BE2C (cell line): ENCODE measurements around the gene LRRC8B.

Experiments
- DNase-seq: peaks from one replicate; pipeline ENCODE4 v3.0.0-alpha.2; 2020
- H3K27me3 ChIP-seq: fragments of 250-450 bp; sonication (Bioruptor Pico); 2 replicates; pipeline ENCODE4 v1.5.1; 2020; ENCODE audit warnings: mild to moderate bottlenecking
- H3K36me3 ChIP-seq: fragments of 250-450 bp; sonication (Bioruptor Pico); 2 replicates; pipeline ENCODE4 v1.5.1; 2020; ENCODE audit warnings: mild to moderate bottlenecking
- H3K4me1 ChIP-seq: fragments of 250-450 bp; sonication (Bioruptor Pico); 2 replicates; pipeline ENCODE4 v1.5.1; 2020
- H3K4me3 ChIP-seq: 2 replicates; pipeline ENCODE4 v1.5.1; 2011; ENCODE audit warnings: low read depth, low read length
- H3K9me3 ChIP-seq: fragments of 250-450 bp; sonication (Bioruptor Pico); 2 replicates; pipeline ENCODE4 v1.5.1; 2020
- TF ChIP-seq, protein P1 (sequence below): IDR thresholded peaks from 2 replicates; pipeline ENCODE4 v1.5.1; 2012; ENCODE audit warnings: mild to moderate bottlenecking, low read depth, low read length

The LRRC8B gene

DNA sequence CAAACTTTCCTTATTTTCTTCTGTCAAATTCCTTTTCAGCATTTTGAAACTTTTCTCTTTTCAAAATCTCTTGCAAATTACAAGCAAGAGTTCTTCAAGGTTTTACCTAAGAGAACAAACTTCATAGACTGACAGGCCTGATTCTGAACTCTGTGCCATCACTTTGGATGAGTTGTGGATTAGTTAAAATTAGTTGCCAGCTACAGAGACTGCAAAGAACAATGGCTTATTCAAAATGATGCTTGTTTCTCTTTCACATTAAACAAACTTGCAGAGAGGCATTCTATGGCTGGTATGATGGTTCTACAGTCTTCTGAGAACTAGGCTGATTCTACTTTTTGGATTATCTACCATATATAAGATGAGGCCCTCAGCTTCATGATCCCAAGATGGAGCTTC, 3.8 kb downstream of the LRRC8B start:
- no peak for DNase-seq
- Histone ChIP-seq H3K4me1 (no peaks in the 10 kb centered on the region), H3K4me3 (no peak overlapping the region), H3K27me3 (no peaks in the 10 kb centered on the region), H3K36me3 (no peaks in the 10 kb centered on the region), H3K9me3 (no peaks in the 10 kb centered on the region)
- TF ChIP-seq, protein P1, sequence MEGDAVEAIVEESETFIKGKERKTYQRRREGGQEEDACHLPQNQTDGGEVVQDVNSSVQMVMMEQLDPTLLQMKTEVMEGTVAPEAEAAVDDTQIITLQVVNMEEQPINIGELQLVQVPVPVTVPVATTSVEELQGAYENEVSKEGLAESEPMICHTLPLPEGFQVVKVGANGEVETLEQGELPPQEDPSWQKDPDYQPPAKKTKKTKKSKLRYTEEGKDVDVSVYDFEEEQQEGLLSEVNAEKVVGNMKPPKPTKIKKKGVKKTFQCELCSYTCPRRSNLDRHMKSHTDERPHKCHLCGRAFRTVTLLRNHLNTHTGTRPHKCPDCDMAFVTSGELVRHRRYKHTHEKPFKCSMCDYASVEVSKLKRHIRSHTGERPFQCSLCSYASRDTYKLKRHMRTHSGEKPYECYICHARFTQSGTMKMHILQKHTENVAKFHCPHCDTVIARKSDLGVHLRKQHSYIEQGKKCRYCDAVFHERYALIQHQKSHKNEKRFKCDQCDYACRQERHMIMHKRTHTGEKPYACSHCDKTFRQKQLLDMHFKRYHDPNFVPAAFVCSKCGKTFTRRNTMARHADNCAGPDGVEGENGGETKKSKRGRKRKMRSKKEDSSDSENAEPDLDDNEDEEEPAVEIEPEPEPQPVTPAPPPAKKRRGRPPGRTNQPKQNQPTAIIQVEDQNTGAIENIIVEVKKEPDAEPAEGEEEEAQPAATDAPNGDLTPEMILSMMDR = no peak

DNA sequence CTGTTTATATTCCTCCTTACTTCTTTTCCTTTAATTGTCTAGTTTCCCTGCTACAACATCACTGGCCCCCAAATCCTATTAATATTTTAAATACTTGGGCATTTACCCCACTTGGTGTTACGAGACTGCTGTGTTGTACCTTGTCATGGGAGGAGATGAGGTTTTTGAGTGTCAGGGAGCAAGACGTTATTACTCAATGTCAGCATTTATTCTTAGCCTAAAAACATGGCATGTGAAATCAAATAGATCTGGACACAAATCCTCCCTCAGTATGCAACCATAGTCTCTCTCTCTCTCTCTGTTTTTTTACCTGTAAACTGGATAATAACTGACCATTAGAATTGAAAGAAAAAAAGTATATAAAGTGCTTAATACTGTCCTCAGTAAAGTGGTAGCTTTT, 4.6 kb downstream of the LRRC8B start:
- no peaks in the 10 kb centered on the region for H3K27me3 ChIP-seq
- H3K36me3 ChIP-seq = no peaks in the 10 kb centered on the region
- H3K4me1 ChIP-seq = no peaks in the 10 kb centered on the region
- no peak overlapping the region for H3K4me3 ChIP-seq
- TF ChIP-seq, protein P1 = no peak
- no peak for DNase-seq
- no peaks in the 10 kb centered on the region for H3K9me3 ChIP-seq

DNA sequence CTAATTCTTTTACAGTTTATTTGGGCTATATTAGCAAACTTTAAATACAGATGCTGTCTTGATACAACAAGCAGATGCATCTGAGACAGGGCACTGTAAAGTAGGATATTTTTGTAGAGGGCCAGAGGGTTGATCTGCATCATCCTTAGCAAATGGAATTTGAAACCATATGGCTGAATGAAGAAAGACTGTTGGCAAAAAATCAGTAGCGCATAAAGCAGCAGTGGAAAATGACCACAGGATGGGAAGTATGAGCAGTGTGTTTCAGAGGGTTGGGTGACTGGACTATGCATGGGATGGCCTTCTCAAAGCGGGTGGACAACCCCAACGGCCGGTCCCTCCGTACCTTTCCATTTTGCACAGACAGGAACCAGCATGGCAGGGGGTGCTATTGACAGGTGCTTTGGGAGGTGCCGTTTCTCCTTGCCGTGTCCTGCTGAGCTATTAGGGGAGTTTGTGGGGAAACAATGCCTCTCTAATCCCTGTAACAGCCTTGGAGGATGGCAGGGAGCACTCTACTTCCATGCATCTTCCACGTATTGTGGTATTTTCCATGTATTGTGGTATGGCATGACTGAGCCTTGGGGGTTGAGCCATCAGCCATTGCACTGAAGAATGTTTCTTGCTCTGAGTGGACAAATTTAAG, 5.9 kb downstream of the LRRC8B start:
- Histone ChIP-seq H3K4me1 (no peaks in the 10 kb centered on the region), H3K27me3 (no peaks in the 10 kb centered on the region), H3K9me3 (no peaks in the 10 kb centered on the region), H3K36me3 (no peaks in the 10 kb centered on the region), H3K4me3 (no peak overlapping the region)
- DNase-seq = no peak
- TF ChIP-seq, protein P1 = no peak

DNA sequence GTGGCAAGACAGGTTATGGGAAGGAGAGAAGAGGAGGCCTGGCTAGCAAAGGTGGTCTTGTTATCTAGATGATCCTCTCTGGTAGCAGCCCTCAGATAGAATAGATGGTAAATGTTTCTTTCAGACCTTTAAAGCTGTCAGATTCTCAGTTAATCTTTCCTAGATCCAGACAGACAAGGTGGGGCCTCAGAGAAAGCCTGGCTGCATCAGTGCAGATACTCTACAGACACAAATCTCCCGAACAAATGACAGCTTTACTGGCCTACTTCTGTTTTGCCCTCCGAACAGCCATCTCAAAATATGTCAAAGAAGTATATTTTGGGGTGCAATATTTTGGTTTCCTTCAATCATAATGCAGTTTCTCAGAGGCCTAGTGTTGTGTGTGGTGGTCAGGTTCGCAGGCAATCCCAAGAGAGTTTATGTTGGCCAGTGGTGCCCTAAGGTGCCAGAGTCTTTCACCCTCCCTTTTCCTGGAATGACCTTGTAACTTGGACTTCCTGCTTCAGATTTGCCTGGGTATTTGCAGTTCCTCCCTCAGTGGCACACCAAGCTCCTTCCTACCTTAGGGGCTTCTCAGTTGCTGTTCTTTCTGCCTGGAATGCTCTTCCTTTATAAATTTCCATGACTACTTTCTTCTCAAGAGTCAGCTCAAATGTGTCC, 7.0 kb downstream of the LRRC8B start:
- TF ChIP-seq, protein P1 = no peak

DNA sequence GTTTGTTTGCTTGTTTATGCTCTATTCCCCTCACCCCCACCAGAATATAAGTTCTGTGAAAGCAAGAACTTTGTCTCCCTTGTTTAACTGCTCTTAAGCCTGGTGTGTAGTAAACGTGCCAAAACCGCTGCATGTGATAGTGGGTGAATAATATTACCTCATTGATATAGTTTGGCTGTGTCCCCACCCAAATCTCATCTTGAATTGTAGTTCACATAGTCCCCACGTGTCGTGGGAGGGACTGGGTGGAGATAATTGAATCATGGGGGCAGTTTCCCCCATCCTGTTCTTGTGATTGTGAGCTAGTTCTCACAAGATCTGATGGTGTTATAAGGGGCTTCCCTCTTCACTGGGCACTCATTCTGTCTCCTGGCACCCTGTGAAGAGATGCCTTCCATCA, 7.6 kb downstream of the LRRC8B start:
- Histone ChIP-seq H3K4me1 (no peaks in the 10 kb centered on the region), H3K36me3 (no peaks in the 10 kb centered on the region), H3K9me3 (no peaks in the 10 kb centered on the region), H3K27me3 (no peaks in the 10 kb centered on the region), H3K4me3 (no peak overlapping the region)
- TF ChIP-seq, protein P1 = no peak
- no peak for DNase-seq

More for the DNA sequence above, 7.0 kb downstream of the LRRC8B start:
- H3K9me3 ChIP-seq = no peaks in the 10 kb centered on the region
- H3K4me1 ChIP-seq = no peaks in the 10 kb centered on the region
- DNase-seq = no peak
- H3K27me3 ChIP-seq = no peaks in the 10 kb centered on the region
- no peak overlapping the region for H3K4me3 ChIP-seq
- H3K36me3 ChIP-seq = no peaks in the 10 kb centered on the region

DNA sequence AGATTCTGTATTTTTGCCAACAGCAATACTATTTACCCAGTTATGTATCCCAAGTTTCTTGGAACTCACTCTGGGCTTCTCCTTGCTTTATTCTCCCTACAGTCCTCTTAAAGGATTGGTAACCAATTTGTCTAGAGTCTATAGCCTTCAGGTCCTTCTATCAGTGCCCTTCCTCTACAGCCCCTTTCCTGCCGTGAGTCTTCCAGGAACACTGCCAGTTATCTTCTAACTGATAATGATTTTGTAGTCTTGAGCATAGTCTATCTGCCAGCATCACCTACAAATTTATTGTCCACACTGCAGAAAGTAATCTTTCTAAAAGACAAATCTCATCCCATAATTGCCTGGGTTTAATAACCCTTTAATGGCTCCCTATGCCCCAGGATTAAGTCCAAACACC, 8.2 kb downstream of the LRRC8B start:
- TF ChIP-seq, protein P1 = no peak
- no peak for DNase-seq
- H3K9me3 ChIP-seq = no peaks in the 10 kb centered on the region
- H3K4me3 ChIP-seq = no peak overlapping the region
- H3K36me3 ChIP-seq = no peaks in the 10 kb centered on the region
- H3K27me3 ChIP-seq = no peaks in the 10 kb centered on the region
- no peaks in the 10 kb centered on the region for H3K4me1 ChIP-seq
